CD4-positive, alpha-beta T cell treated with Interleukin-21 for 1 hour (primary cell): ENCODE measurements around the gene SLC43A2.

Experiments
- DNase-seq: peaks from one replicate; pipeline ENCODE4 v3.0.0-alpha.2; 2020

SLC43A2 gene

DNA sequence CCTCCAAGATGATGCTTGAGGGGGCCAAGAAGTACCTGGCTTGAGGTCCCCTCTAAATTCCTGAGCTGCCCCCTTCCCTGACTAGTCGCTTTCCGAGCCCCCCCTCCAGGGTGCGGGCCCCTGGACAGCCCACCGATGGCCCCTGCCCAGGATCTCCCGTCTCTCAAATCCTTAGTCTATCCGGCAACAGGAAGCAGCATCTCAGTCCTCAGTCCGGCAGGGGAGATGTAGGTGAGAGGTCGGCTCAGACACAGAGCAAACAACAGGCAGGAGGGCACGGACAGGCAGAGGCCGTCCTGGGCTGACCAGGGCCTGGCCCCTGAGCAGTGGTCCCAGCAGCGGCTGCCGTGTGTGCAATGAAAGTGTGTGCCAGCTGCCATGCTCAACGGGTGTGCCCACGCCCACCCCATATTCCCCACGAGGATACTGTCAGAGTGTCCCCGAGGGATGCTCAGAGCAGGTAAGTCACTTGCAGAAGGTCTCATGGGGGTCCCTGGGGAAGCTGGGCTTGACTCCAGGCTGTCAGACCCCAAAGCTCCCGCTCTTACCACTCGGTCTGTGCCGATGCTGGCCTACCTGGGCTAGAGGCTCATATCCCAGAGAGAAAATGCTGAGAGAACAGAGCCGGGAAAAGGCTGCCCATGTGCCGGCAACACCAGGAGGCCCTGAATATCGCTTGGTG, 7.2 kb downstream of the SLC43A2 start:
- DNase-seq, result no peak

DNA sequence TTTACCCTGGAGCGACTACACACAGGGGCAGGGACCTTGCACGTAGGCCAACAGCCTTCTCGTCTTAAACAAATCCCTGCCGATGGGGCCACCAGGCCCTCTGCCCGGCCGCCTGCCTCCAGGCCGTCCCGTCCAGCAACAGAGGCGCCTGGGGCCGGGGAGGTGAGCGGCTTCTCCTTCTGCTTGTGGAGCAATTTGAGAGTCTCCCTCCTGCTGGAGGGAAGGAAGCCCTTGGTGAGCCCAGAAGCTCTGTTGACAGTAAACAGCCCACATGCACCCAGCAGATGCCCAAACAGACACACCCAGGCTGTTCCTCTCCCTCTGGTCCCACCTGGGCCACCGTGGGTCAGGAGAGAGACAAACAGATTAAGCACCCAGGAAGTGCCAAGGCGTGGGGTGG, 8.1 kb downstream of the SLC43A2 start:
- DNase-seq, result no peak

DNA sequence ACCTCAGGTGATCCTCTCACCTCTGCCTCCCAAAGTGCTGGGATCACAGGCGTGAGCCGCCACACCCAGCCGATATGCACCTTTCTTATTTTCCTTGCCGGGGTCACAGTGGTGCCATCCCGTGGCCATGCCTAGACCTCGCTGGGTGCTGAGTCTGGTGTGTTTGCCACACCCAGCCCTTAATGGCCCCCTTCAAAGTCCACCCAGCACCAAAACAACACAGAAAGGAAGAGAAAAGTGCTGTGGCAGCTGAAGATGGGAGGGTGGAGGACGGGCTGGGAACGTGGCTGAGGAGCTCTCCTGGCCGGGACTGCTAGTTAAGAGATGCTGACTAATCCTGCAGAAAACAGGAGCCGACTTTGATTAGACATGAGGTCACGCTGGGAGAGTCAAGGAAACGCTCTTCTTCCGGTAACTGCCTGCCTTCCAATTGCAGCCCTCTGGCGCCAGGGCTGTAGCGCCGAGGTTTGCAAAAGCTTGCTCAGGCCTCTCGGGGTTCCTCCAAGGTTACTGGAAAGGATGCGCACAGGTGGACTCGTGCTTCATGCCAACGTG, 10.9 kb downstream of the SLC43A2 start:
- no peak for DNase-seq

DNA sequence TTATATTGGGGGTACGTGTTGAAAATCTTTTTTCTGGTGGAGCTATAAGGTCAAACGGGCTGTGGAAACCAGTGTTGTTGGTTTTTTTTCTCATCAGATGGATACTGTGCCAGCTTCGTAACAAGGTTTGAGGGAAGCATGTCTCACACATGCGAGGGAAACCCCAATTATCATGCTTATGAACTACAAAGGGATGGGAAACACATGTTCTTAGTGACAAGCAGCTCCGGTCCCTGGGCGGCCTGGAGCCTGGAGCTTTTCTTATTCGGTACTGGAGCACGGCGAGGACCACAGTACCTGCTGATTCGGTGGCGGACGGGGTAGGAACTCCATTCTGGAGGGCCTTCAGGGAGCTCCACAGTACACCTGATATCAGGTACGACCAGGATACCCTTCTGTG, 12.5 kb downstream of the SLC43A2 start:
- no peak for DNase-seq

DNA sequence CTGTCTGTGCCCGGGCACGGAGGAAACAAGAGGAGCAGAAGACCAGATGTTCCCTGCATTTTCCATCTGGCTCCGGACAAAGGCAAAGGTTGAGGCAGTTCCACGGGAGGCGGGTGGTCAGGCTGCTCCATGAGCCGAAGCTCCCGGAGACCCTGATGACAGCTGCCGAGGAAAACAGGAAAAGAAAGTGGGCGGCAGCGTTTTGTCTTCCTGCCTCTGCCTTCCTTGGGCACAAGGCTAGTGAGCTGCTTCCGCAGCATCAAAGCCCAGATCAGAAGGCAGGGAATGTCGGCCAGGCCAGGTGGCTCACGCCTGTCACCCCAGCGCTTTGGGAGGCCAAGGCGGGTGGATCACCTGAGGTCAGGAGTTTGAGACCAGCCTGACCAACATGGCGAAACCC, 16.2 kb downstream of the SLC43A2 start:
- DNase-seq, result no peak

DNA sequence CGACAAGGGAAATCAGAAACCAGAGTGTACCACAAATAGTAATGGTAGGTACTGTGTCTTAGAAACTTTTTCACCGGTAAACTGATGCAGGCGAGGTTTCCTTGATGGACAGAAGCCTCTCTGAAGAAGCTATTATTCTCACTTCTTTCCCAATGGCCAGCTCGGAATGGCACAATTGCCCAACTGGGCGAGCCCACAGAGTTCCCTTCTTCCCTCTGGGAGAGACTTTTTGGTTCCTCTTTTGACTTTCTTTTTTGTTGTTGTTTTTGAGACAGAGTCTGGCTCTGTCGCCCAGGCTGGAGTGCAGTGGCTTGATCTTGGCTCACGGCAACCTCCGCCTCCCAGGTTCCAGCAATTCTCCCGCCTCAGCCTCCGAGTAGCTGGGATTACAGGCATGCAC, 16.9 kb downstream of the SLC43A2 start:
- no peak for DNase-seq

DNA sequence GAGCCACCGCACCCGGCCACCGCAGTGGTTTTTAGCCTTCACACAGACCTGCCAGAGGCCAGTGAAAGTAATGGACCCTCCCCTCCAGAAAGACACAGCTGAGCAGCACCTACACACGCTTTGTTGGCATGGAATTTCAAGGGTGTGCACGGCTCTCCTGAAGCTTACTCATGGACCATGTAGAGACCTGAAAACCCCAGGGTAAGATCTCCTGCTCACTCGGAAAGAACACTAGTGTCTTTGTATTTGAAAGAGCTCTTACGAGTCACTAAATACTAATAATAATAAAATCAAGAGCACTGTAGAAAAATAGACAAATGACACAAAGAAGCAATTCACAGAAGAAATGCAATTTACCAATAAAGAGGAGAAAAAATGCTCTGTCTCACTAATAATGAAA, 20.0 kb downstream of the SLC43A2 start:
- DNase-seq, result no peak

DNA sequence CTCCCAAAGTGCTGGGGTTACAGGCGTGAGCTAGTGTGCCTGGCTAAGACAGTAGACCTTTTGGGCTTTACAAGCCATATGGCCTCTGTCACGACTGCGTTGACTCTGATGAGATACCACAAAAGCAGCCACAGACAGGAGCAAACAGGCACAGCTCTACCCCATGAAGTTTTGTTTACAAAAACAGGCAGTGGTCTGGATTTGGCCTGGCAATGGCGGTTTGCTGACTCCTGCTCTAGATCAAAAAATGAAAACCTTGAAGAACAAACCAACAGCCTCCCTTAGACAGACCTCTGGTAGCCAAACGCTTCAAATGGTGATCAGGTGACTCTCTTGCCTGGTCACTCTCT, 20.7 kb downstream of the SLC43A2 start:
- DNase-seq, result no peak

DNA sequence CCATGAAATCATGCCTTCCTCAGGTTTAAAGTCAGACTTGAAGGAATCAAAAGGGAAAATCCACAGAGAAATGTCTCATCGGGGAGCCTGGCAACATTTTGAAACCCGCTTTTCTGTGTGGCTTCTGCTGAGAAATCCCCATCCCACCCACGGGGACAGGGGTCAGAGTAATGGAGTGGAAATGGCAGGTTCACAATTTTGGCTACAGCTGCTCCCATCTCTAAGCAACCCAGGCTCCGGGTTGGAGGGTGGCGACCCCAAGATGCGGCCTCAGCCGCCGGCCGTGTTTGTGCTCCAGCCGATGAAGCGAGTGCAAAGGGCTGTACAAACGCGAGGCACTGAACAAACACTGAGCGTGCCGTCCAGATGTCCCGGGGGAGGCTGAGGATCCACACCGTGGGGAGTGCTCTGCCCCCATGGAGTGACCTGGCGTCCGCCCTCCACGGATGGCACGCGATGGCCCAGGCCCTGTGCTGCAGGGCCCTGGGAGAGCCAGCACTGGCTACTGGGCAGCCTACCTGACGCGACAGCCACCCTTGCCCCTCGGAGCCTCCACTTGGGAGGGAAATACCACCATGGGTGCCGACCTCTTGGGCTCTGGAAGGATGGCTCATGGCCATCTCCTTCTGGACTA, 22.2 kb downstream of the SLC43A2 start:
- DNase-seq, result no peak

DNA sequence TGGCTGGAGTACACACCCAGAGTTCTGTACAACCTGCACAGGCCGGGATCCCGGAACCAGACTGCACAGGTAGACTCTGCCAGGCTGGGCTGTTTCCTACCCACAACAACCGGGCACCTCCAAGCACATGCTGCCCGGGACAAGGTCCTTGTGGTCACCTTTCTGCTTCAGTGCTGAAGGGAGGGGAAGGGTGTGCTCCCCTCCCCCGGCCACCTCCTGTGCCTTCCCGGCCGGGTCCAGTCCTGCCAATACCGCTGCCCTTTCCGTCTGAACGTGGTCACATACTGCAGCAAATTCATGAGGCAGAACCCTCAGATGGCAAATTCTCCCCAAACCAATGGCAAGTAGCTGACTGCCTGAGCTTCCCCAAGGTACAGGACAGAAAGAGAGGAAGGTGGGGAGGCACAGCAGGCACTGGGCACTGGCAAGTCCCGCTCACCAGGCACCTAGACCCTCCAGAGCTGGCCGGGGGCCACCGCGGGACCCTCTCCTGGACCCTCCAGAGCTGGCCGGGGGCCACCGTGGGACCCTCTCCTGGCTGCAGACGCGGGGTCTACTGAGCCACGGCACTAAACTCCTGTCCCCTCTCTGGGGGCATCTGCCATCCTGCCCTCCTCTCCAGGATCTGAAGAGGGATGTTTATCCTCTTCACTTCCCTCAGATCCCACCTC, 22.8 kb downstream of the SLC43A2 start:
- no peak for DNase-seq

DNA sequence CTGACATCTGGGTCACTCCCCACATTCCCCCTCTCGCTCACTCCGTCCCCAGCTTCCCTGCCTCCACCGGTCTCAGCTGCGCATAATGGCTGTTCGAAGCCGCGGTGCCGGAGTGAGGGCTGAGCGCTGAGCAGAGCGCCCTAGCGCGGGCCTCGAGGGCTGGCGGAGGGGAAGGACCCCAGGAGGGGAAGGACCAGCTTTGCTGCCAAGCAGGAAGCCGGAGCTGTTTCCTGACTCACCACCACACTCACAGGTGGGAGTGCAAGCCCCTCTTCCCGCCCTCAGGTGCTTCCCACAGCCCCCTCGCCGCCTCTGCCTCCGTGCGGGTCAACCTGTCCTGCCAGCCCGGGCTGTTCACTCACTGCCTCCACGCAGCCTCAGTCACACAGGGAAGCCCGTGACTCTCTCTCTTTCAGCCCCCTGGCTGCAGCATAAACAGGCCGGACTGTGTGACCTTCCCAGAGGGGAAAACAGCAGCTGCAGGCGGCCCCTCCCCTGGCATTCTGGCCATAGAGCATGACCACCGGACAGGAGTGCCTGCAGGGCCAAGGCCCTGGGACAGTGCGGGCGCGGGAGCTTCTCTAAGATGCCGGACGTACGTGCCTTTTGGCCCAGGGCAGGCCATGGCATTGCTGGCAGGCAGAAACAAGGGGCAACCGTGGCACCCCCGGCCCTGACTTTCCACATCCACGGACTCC, 23.7 kb downstream of the SLC43A2 start:
- DNase-seq, result no peak

DNA sequence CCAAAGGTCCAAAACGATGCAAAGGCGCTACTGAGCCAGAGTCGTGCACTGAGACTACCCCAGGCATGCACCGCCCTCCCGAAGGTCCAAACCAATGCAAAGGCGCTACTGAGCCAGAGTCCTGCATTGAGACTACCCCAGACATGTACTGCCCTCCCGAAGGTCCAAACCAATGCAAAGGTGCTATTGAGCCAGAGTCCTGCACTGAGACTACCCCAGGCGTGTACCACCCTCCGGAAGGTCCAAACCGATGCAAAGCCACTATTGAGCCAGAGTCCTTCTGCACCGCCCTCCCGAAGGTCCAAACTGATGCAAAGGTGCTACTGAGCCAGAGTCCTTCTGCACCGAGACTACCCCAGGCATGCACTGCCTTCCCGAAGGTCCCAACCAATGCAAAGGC, 27.1 kb downstream of the SLC43A2 start:
- DNase-seq, result no peak

DNA sequence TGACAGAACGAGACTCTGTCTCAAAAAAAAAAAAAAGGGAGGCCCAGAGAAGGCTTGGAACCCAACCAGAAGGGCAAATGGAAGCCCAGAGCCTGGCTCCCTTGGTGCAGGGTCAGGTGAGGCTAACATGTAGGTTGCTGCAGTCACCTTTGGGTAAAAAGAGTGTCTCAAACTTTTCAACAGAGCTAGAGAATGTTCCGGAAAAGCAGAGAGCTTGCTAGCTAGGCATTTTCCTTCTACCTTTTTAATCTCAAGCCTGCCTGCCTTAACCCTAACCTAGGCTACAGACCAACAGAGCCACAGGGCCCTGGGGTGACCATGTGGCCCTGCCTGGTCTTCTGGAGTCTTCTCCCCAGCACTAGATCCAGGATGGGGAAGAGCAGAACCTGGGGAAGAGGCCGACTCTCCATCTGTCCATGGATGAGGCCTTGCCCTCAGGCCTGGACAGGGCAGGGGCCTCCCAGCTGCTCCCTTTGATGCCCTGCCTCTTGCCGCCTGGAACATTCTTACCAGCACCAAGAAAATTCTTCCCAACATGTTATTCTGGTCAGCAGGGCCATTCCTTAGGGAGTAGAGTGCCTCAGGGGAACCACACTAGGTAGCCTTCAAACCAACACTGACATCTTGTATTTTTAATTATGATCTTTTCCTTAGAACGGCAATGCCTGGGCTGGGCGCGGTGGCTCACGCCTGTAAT, 30.1 kb downstream of the SLC43A2 start:
- DNase-seq, result no peak

DNA sequence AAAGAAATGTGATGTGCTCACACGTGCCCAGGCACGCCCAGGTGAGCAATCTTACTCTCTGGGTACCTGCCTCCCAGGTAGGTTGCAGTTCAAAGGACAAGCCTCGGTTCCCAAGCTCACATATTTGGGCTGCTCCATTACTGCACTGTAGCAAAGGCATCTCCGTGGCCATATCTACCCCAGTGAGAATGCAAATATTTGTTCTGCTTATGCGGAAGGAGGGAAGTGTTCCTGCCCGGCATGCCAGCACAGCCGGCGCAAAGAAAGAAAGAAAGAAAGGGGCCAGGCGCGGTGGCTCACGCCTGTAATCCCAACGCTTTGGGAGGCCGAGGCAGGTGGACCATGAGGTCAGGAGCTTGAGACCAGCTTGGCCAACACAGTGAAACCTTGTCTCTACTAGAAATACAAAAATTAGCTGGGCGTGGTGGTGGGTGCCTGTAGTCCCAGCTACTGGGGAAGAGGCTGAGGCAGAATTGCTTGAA, 30.7 kb downstream of the SLC43A2 start:
- no peak for DNase-seq

DNA sequence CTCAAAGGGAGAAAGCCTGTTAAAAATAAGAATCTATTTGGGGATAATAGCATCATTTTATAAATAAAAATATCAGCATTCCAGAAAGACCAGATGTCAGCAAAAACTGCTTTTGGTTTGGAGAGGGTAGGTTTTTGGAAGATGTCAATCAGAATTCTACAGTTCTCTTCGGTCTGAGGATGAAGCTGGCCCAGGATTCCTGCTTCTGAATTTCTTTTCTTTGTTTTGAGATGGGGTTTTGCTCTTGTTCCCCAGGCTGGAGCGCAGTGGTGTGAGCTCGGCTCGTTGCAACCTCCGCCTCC, 35.1 kb downstream of the SLC43A2 start:
- DNase-seq, result no peak

DNA sequence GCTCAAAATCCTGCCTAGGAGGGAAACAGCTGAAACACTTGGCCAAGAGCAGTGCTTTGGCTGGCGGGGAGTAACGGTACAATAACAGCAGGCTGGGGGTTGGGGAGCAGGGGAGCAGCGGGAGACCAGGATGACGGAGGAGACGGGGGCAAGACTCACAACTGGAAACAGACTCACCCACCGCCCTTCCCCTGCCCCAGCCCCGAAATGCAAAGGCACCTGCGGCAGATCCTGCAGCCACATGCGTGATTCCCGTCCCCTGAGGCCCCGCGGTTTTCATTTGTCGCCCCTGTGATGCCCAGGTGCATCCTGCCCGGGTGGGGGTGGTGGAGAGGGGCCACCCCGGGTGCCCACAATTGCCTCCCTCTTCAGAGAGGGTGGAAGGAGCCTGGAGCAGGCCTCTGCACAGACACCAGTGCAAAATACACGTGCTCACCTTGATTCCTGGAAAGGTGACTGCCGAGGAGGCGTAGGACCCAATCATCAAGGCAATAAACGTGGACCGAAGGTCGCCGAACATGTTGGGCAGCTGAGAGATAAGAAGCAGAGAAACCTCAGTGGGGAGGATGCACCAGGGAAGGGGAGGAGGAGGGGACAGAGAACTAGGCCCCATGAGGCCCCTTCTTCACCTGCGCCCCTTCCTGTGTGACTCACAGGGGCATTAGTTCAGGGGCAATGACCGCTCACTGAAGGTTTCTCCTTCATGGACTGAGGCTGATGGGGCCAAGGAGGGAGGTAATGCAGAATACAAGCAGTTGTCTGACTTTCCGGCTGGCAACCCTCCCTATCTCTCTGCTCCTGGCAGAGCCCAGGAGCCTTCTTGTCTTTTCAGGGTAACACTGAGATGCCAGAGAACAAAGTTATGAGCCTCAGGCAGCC, 35.6 kb downstream of the SLC43A2 start:
- no peak for DNase-seq

DNA sequence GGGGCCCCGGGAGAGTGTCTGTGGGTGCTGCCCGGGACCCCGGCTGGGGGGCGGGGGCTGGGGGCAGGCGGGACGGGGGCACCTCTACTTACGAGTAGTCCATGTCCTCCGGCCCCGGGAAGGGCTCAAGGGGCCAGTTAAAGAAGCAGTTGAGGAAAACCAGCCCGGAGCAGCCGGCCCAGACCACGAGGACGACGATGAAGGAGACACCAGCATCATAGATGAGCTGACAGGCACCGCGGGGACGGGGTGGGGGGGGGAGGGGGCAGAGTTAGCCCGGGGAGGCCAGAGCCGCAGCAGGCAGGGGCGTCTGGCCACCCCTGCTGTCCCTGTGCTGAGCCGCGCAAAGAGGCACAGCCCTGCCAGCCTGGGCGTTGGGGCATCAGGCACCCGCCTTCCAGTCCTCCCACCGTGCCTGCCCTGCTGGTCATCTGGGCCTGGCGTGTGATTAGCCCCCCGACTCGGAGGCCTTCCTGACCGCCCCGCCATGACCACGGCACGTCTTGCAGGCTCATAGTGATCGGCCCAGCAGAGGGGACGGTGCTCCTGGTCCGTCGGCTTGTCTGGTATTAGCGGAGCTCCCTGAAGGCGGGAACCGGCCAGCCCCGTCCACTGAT, 37.1 kb downstream of the SLC43A2 start:
- DNase-seq, result no peak

DNA sequence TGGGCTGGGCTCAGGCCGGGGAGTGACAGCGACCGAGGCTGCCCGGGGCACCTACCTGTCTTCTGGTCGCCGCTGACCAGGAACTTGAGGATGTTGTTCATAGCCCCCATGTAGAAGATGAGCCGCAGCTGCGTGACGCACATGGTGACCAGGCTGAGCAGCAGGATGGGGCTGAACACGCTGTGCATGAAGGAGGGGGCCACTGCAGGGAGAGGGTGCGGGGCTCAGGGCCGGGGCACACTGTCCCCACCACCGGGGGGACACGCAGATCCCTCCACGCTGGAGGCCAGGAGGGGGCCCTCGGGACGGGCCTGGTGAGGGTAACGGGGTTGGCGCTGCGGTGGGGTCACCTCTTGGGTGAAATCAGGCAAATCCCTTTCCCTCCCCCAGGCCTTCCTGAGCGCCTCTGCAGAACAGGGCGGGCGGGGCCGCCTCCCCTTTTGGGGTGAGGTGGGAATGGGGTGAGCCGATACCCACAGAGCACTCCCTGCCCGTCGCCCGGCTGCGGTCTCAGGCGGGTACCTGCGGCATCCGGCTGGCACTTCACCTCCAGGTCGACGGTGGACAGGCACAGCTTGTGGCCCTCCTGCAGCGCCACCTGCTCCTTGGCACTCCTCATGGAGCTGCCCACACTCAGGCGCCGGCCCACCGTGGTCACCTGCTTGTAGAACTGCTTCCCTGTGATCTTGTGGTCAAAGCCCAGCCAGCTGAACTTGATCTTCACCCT, 37.7 kb downstream of the SLC43A2 start:
- DNase-seq, result no peak

DNA sequence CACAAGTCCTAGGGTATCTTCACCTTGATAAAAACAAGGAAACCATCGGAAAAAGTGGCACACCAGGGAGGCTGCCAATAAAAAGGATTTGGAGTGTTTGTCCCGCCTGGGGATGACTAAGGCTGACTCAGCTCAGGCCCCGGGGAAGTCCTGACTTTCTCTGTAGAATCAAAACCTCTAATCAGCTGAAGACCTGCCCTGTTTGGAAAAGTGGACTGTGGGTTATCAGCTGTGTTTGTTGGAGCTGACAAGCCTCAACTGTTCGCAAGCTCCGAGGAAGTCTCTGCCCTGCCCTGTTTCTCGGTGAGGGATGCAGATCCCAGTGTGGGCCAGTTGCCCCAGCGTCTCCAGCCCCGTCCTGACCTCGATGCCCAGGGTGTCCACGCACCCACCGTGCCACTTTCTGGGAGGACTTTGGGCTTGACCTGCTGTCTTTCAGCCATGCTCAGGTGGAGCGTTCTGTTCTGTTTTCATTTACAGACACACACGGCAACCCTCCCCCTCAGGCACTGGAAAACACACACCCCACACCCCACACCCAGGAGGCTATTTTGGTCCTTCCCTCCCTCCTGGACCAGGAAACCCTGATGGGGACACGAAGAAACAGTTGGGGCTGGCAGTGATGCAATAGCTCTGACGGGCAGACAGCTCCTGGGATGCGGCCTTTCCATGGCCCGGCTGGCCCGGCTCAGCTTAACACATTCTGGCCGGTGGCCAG, 38.4 kb downstream of the SLC43A2 start:
- DNase-seq, result no peak
